Measurements from ENCODE around the gene UBE2D3. TPM values are rescaled to one million over a fixed set of nuclear protein-coding genes. Genes with fewer than 3 reads are reported as not detected.

UBE2D3 gene
- total RNA-seq, 1 experiment from 2014 or later = 351 TPM

DNA sequence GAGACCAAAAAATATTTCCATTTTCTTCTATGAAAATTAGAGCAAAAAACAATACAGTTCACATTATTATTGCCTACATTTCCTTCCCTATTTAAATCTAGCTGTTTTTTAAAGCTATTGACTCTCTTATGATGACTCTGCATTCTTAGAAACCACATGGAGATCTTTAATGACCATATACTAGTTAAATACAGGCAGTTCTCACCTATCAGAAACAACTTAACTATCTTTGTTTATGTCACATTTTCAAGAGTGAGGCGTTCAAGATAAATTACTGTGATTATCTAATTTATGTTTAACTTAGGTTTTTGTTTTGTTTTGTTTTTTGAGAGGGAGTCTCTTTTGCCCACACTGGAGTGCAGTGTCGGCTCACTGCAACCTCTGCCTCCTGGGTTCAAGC, 44.4 kb upstream of the UBE2D3 start:
- Mint-ChIP-seq H3K9me3 (peaks cover 21% of the 10 kb centered on the region), H3K36me3 (peaks cover 46% of the 10 kb centered on the region), H3K27ac (peak overlapping the region; percentile 77), H3K27me3 (ENCODE audit: low read depth) (no peaks in the 10 kb centered on the region), H3K4me3 (no peak overlapping the region), H3K4me1 (peaks cover 35% of the 10 kb centered on the region)
- TF ChIP-seq, protein P1, sequence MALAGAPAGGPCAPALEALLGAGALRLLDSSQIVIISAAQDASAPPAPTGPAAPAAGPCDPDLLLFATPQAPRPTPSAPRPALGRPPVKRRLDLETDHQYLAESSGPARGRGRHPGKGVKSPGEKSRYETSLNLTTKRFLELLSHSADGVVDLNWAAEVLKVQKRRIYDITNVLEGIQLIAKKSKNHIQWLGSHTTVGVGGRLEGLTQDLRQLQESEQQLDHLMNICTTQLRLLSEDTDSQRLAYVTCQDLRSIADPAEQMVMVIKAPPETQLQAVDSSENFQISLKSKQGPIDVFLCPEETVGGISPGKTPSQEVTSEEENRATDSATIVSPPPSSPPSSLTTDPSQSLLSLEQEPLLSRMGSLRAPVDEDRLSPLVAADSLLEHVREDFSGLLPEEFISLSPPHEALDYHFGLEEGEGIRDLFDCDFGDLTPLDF (CRISPR knock-in tag; IDR thresholded peaks at IDR 0.05) = no peak
- TF ChIP-seq SMAD4 (CRISPR knock-in tag; IDR thresholded peaks at IDR 0.05) = no peak
- TF ChIP-seq NR1H2 (CRISPR knock-in tag; IDR thresholded peaks at IDR 0.05) = no peak
- TF ChIP-seq, protein P2, sequence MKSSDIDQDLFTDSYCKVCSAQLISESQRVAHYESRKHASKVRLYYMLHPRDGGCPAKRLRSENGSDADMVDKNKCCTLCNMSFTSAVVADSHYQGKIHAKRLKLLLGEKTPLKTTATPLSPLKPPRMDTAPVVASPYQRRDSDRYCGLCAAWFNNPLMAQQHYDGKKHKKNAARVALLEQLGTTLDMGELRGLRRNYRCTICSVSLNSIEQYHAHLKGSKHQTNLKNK (CRISPR knock-in tag; IDR thresholded peaks at IDR 0.05) = no peak
- no peak for TF ChIP-seq NFE2L1 (CRISPR knock-in tag; IDR thresholded peaks at IDR 0.05)
- TF ChIP-seq, protein P3, sequence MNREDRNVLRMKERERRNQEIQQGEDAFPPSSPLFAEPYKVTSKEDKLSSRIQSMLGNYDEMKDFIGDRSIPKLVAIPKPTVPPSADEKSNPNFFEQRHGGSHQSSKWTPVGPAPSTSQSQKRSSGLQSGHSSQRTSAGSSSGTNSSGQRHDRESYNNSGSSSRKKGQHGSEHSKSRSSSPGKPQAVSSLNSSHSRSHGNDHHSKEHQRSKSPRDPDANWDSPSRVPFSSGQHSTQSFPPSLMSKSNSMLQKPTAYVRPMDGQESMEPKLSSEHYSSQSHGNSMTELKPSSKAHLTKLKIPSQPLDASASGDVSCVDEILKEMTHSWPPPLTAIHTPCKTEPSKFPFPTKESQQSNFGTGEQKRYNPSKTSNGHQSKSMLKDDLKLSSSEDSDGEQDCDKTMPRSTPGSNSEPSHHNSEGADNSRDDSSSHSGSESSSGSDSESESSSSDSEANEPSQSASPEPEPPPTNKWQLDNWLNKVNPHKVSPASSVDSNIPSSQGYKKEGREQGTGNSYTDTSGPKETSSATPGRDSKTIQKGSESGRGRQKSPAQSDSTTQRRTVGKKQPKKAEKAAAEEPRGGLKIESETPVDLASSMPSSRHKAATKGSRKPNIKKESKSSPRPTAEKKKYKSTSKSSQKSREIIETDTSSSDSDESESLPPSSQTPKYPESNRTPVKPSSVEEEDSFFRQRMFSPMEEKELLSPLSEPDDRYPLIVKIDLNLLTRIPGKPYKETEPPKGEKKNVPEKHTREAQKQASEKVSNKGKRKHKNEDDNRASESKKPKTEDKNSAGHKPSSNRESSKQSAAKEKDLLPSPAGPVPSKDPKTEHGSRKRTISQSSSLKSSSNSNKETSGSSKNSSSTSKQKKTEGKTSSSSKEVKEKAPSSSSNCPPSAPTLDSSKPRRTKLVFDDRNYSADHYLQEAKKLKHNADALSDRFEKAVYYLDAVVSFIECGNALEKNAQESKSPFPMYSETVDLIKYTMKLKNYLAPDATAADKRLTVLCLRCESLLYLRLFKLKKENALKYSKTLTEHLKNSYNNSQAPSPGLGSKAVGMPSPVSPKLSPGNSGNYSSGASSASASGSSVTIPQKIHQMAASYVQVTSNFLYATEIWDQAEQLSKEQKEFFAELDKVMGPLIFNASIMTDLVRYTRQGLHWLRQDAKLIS (CRISPR knock-in tag; IDR thresholded peaks at IDR 0.05; ENCODE audit: borderline replicate concordance) = no peak
- TF ChIP-seq NFATC4 (CRISPR knock-in tag; IDR thresholded peaks at IDR 0.05) = no peak
- no peak for TF ChIP-seq TP53 (CRISPR knock-in tag; IDR thresholded peaks at IDR 0.05)
- no peak for TF ChIP-seq CREB1 (CRISPR knock-in tag; IDR thresholded peaks at IDR 0.05)
- TF ChIP-seq ZNF232 (CRISPR knock-in tag; IDR thresholded peaks at IDR 0.05) = no peak
- no peak for TF ChIP-seq KAT7 (CRISPR knock-in tag; IDR thresholded peaks at IDR 0.05; ENCODE audit: borderline replicate concordance)
- TF ChIP-seq, protein P4, sequence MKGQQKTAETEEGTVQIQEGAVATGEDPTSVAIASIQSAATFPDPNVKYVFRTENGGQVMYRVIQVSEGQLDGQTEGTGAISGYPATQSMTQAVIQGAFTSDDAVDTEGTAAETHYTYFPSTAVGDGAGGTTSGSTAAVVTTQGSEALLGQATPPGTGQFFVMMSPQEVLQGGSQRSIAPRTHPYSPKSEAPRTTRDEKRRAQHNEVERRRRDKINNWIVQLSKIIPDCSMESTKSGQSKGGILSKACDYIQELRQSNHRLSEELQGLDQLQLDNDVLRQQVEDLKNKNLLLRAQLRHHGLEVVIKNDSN (CRISPR knock-in tag; IDR thresholded peaks at IDR 0.05) = no peak
- TF ChIP-seq RORB (CRISPR knock-in tag; IDR thresholded peaks at IDR 0.05) = no peak
- no peak for TF ChIP-seq ZNF263 (CRISPR knock-in tag; IDR thresholded peaks at IDR 0.05; ENCODE audit: low read depth)
- TF ChIP-seq GABPB1 (CRISPR knock-in tag; IDR thresholded peaks at IDR 0.05) = no peak
- no peak for TF ChIP-seq ELF4 (CRISPR knock-in tag; IDR thresholded peaks at IDR 0.05; ENCODE audit: low read depth)
- no peak for TF ChIP-seq GTF2I (CRISPR knock-in tag; conservative IDR thresholded peaks at IDR 0.05)
- TF ChIP-seq, protein P5, sequence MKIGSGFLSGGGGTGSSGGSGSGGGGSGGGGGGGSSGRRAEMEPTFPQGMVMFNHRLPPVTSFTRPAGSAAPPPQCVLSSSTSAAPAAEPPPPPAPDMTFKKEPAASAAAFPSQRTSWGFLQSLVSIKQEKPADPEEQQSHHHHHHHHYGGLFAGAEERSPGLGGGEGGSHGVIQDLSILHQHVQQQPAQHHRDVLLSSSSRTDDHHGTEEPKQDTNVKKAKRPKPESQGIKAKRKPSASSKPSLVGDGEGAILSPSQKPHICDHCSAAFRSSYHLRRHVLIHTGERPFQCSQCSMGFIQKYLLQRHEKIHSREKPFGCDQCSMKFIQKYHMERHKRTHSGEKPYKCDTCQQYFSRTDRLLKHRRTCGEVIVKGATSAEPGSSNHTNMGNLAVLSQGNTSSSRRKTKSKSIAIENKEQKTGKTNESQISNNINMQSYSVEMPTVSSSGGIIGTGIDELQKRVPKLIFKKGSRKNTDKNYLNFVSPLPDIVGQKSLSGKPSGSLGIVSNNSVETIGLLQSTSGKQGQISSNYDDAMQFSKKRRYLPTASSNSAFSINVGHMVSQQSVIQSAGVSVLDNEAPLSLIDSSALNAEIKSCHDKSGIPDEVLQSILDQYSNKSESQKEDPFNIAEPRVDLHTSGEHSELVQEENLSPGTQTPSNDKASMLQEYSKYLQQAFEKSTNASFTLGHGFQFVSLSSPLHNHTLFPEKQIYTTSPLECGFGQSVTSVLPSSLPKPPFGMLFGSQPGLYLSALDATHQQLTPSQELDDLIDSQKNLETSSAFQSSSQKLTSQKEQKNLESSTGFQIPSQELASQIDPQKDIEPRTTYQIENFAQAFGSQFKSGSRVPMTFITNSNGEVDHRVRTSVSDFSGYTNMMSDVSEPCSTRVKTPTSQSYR (CRISPR knock-in tag; IDR thresholded peaks at IDR 0.05) = no peak
- TF ChIP-seq, protein P6, sequence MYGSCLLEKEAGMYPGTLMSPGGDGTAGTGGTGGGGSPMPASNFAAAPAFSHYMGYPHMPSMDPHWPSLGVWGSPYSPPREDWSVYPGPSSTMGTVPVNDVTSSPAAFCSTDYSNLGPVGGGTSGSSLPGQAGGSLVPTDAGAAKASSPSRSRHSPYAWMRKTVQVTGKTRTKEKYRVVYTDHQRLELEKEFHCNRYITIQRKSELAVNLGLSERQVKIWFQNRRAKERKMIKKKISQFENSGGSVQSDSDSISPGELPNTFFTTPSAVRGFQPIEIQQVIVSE (CRISPR knock-in tag; IDR thresholded peaks at IDR 0.05; ENCODE audit: borderline replicate concordance) = no peak
- CTCF ChIA-PET = no interaction called here
- DNase-seq (ENCODE audit: low spot score) (no peak), ATAC-seq (no peak)
- POLR2A ChIA-PET = no interaction called here
